WTC11 (cell line): ENCODE results near the gene TGFBR1. TPM values are rescaled to one million over a fixed set of nuclear protein-coding genes. Genes with fewer than 3 reads are reported as not detected.

Experiments
- total RNA-seq: library from RNA; stranded (reverse); gene quantifications from 3 replicates; pipeline ENCODE4 v1.2.3, GENCODE V29; 2021

Gene TGFBR1
- total RNA-seq, 1 experiment from 2014 or later = 42.4 TPM

Other genes with a start within 250 kb of the TGFBR1 start
- gene COL15A1, start 161.2 kb upstream of the TGFBR1 start, total RNA-seq = 0.22 to 0.44 TPM (median 0.39 TPM) in 3 replicates
- gene ALG2, start 116.8 kb downstream of the TGFBR1 start, total RNA-seq = 24.0 to 25.2 TPM (median 25.0 TPM) in 3 replicates
- gene SEC61B, start 117.2 kb downstream of the TGFBR1 start, total RNA-seq = 153 to 167 TPM (median 156 TPM) in 3 replicates